ENCODE measurements around the gene LIF. TPM values are rescaled to one million over a fixed set of nuclear protein-coding genes. Genes with fewer than 3 reads are reported as not detected.

LIF gene
- total RNA-seq, 4 donors from 2014 or later, result 0.19 to 4.8 (median 1.6) TPM

GRCh38 chr22:30282616-30283046 is 36.1 kb upstream of the LIF start:
- H3K9me3 ChIP-seq, result no peaks in the 10 kb centered on the region
- H3K27me3 ChIP-seq, result no peaks in the 10 kb centered on the region
- intact Hi-C loops (cut with DNase I), result no loop called here
- H3K36me3 ChIP-seq, result peaks cover 14 to 49% (median 29%) of the 10 kb centered on the region in 4 donors
- no peak overlapping the region for H3K27ac ChIP-seq (replicated peaks in 1 of 4)
- H3K4me3 ChIP-seq, result no peak overlapping the region
- 83% methylated on average over 5 of the region's 7 CpGs for WGBS
- no peak for DNase-seq (ENCODE audit: extremely low spot score)
- no peak for TF ChIP-seq POLR2AphosphoS5 (IDR thresholded peaks at IDR 0.05)
- no peak for TF ChIP-seq POLR2A (IDR thresholded peaks at IDR 0.05; ENCODE audit: low read depth)
- TF ChIP-seq CTCF (IDR thresholded peaks at IDR 0.05), result no peak
- TF ChIP-seq EP300 (IDR thresholded peaks at IDR 0.05), result no peak
- H3K4me1 ChIP-seq, result peaks cover 6 to 23% (median 16%) of the 10 kb centered on the region in 4 donors

GRCh38 chr22:30280505-30280904 is 33.9 kb upstream of the LIF start:
- TF ChIP-seq POLR2A (IDR thresholded peaks at IDR 0.05; ENCODE audit: low read depth) (no peak), POLR2AphosphoS5 (IDR thresholded peaks at IDR 0.05) (no peak), EP300 (IDR thresholded peaks at IDR 0.05) (no peak), CTCF (IDR thresholded peaks at IDR 0.05) (no peak)
- no peak overlapping the region for H3K4me3 ChIP-seq
- 76% methylated on average over 8 of the region's 8 CpGs for WGBS
- no peaks in the 10 kb centered on the region for H3K27me3 ChIP-seq
- no peak overlapping the region for H3K27ac ChIP-seq (replicated peaks in 1 of 4)
- no peaks in the 10 kb centered on the region for H3K9me3 ChIP-seq
- H3K4me1 ChIP-seq, result peaks cover 6 to 20% (median 13%) of the 10 kb centered on the region in 4 donors
- intact Hi-C loops (cut with DNase I), result no loop called here
- DNase-seq (ENCODE audit: extremely low spot score), result no peak
- peaks cover 11 to 32% (median 16%) of the 10 kb centered on the region in 4 donors for H3K36me3 ChIP-seq

GRCh38 chr22:30279932-30280331 is 33.4 kb upstream of the LIF start:
- DNase-seq (ENCODE audit: extremely low spot score), result no peak
- H3K4me1 ChIP-seq, result peaks cover 6 to 20% (median 13%) of the 10 kb centered on the region in 4 donors
- H3K27me3 ChIP-seq, result no peaks in the 10 kb centered on the region
- WGBS, result 96% methylated on average over 5 of the region's 5 CpGs
- H3K9me3 ChIP-seq, result no peaks in the 10 kb centered on the region
- H3K27ac ChIP-seq (replicated peaks in 1 of 4), result no peak overlapping the region
- H3K4me3 ChIP-seq, result no peak overlapping the region
- intact Hi-C loops (cut with DNase I), result no loop called here
- peaks cover 5 to 27% (median 11%) of the 10 kb centered on the region in 4 donors for H3K36me3 ChIP-seq
- no peak for TF ChIP-seq POLR2A (IDR thresholded peaks at IDR 0.05; ENCODE audit: low read depth)

DNA sequence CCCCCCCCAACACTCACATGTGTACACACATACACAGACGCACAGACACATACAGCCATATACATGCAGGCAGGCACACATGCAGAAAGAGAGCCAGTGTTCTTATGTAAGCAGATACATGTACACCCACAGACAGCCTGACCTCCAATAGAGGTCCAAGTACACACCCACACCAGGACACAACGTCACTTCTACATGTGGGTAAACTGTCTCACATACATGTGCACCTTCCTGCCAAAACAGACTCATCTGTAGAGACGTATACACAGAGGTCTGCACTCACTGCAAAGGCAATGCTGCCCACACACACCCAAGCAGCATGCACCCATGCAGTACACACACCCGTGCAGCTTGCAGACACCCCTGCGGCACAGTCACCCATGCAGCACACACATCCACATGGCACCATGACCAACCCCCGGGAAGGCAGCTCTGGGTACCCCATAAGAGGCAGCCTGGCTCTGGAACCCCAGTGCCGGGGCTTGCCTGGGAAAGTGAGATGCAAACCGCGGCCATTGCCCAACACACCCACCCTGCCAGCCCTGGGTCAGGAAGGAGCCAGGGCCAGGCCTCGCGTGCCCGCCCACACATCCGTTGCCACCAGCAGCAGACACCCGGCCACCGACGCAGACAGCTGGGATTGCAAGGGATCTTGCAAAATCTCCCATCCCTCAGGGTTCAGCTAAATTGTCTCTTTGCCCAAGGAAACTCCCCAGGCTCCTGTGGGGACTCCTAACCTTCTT is 32.7 kb upstream of the LIF start:
- intact Hi-C loops (cut with DNase I), result no loop called here
- no peak for TF ChIP-seq EP300 (IDR thresholded peaks at IDR 0.05)
- peak in 1 of 2 donors; percentile 9 for TF ChIP-seq POLR2AphosphoS5 (IDR thresholded peaks at IDR 0.05)
- TF ChIP-seq CTCF (IDR thresholded peaks at IDR 0.05), result no peak
- no peak for TF ChIP-seq POLR2A (IDR thresholded peaks at IDR 0.05; ENCODE audit: low read depth)
- H3K4me1 ChIP-seq, result peaks cover 8 to 20% (median 13%) of the 10 kb centered on the region in 4 donors
- no peaks in the 10 kb centered on the region for H3K27me3 ChIP-seq
- H3K9me3 ChIP-seq, result no peaks in the 10 kb centered on the region
- DNase-seq (ENCODE audit: extremely low spot score), result no peak
- 57% methylated on average over 9 of the region's 16 CpGs for WGBS
- H3K4me3 ChIP-seq, result no peak overlapping the region
- no peak overlapping the region for H3K27ac ChIP-seq (replicated peaks in 1 of 4)
- peaks cover 0 to 20% (median 3%) of the 10 kb centered on the region in 4 donors for H3K36me3 ChIP-seq

- H3K36me3 ChIP-seq, result peaks cover 0 to 5% (median 0%) of the 10 kb centered on the region in 4 donors
Measured at GRCh38 chr22:30277547-30278344, 31.2 kb upstream of the LIF start.

More at GRCh38 chr22:30277547-30278344, 31.2 kb upstream of the LIF start:
- peak overlapping the region in 3 of 4 donors; percentile 40 to 65 (median 57) for H3K27ac ChIP-seq (replicated peaks in 1 of 4)
- H3K27me3 ChIP-seq, result no peaks in the 10 kb centered on the region
- H3K4me1 ChIP-seq, result peaks cover 9 to 20% (median 13%) of the 10 kb centered on the region in 4 donors
- DNase-seq (ENCODE audit: extremely low spot score), result no peak
- no peaks in the 10 kb centered on the region for H3K9me3 ChIP-seq
- H3K4me3 ChIP-seq, result no peak overlapping the region
- TF ChIP-seq EP300 (IDR thresholded peaks at IDR 0.05) (no peak), CTCF (IDR thresholded peaks at IDR 0.05) (no peak), POLR2AphosphoS5 (IDR thresholded peaks at IDR 0.05) (peak in 1 of 2 donors; percentile 17), POLR2A (IDR thresholded peaks at IDR 0.05; ENCODE audit: low read depth) (no peak)
- 45% methylated on average over 14 of the region's 14 CpGs for WGBS
- intact Hi-C loops (cut with DNase I), result no loop called here

Data from esophagus muscularis mucosa (tissue), 4 donors.